ENCODE data around the gene CCDC141.

- TF ChIP-seq POLR2A (IDR thresholded peaks at IDR 0.05), result no peak
- TF ChIP-seq, protein P1, sequence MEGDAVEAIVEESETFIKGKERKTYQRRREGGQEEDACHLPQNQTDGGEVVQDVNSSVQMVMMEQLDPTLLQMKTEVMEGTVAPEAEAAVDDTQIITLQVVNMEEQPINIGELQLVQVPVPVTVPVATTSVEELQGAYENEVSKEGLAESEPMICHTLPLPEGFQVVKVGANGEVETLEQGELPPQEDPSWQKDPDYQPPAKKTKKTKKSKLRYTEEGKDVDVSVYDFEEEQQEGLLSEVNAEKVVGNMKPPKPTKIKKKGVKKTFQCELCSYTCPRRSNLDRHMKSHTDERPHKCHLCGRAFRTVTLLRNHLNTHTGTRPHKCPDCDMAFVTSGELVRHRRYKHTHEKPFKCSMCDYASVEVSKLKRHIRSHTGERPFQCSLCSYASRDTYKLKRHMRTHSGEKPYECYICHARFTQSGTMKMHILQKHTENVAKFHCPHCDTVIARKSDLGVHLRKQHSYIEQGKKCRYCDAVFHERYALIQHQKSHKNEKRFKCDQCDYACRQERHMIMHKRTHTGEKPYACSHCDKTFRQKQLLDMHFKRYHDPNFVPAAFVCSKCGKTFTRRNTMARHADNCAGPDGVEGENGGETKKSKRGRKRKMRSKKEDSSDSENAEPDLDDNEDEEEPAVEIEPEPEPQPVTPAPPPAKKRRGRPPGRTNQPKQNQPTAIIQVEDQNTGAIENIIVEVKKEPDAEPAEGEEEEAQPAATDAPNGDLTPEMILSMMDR (IDR thresholded peaks at IDR 0.05), result no peak
Observed at GRCh38 chr2:178877874-178878273, 172.1 kb downstream of the CCDC141 start.

Data from Peyer's patch (tissue), 4 donors.